Stomach (tissue), 9 donors: ENCODE results near the gene WSCD1. TPM values are rescaled to one million over a fixed set of nuclear protein-coding genes. Genes with fewer than 3 reads are reported as not detected.

Source experiments
- DNase-seq, 2 donors: peaks; one replicate each; pipeline versions ENCODE4 v3.0.0 to v3.0.0-alpha.2; 2013 to 2019
- H3K27ac ChIP-seq, 5 donors: fragments of 200-600 bp in 4 of 5; sonication (generic) in 4 of 5; one replicate each; pipeline ENCODE4 v1.5.1; 2013 to 2019; ENCODE audit warnings: mild to moderate bottlenecking in 1 of 5, moderate library complexity in 1 of 5
- H3K27me3 ChIP-seq, 3 donors: fragments of 200-600 bp; sonication (generic); one replicate each; pipeline ENCODE4 v1.5.1; 2017 to 2019; ENCODE audit warnings: mixed run types in 1 of 3
- H3K36me3 ChIP-seq, 4 donors: fragments of 200-600 bp; sonication (generic); 1 replicate in 3 of 4; 2 replicates in 1 of 4; pipeline ENCODE4 v1.5.1; 2016 to 2019
- H3K4me1 ChIP-seq, 4 donors: fragments of 200-600 bp; sonication (generic); one replicate each; pipeline ENCODE4 v1.5.1; 2016 to 2019
- H3K4me3 ChIP-seq, 4 donors: fragments of 200-600 bp; sonication (generic) in 3 of 4; one replicate each; pipeline ENCODE4 v1.5.1; 2016 to 2019; ENCODE audit warnings: mild to moderate bottlenecking in 1 of 4
- H3K9me3 ChIP-seq, 4 donors: fragments of 200-600 bp; sonication (generic); one replicate each; pipeline ENCODE4 v1.5.1; 2016 to 2019
- EP300 ChIP-seq: sonication (generic); formaldehyde crosslinking; IDR thresholded peaks from one replicate; pipeline ENCODE4 v1.6.1; 2017; ENCODE audit warnings: antibody characterized with exemption
- POLR2A ChIP-seq, 4 donors: fragments of 450-650 bp; IDR thresholded peaks; one replicate each; pipeline ENCODE4 v1.6.1; 2016; ENCODE audit warnings: antibody characterized with exemption in 4 of 4, control low read depth in 2 of 4, mild to moderate bottlenecking in 1 of 4, moderate library complexity in 1 of 4
- POLR2AphosphoS5 ChIP-seq, 3 donors: sonication (generic); formaldehyde crosslinking; IDR thresholded peaks; one replicate each; pipeline ENCODE4 v1.6.1; 2016; ENCODE audit warnings: antibody characterized with exemption in 3 of 3
- WGBS, 5 donors: extraction: QIAGEN DNeasy Blood & Tissue Kit in 3 of 5; methylation state at CpG; one replicate each; pipeline versions ENCODE4 v1.1.5 to v1.1.7; 2013 to 2018; 5-methylcytosine and 5-hydroxymethylcytosine counted together
- intact Hi-C: fragments of 100-400 bp; cut with DNase I; formaldehyde crosslinking; loops from one replicate; pipeline ENCODE4 v1.15.1; 2023; ENCODE audit warnings: low total_unique reads
- polyA plus RNA-seq, 3 donors: library from polyadenylated mRNA; stranded (reverse); fragments of 200-250 nt; gene quantifications; one replicate each; pipeline ENCODE4 v1.2.3, GENCODE V29; 2013
- total RNA-seq, 5 donors: library from RNA; depleted of rRNA; stranded (reverse); fragments of >200 nt; gene quantifications; one replicate each; pipeline versions ENCODE4 v1.1.0 to v1.2.3, GENCODE V29; 2014 to 2016
- TF ChIP-seq, protein P1 (sequence below), 7 experiments: fragments of 450-650 bp in 4 of 7; fragments of 200-600 bp in 3 of 7; sonication (generic) in 3 of 7; IDR thresholded peaks; one replicate each; pipeline ENCODE4 v1.5.1; 2016 to 2019; ENCODE audit warnings: antibody characterized with exemption in 7 of 7, control low read depth in 2 of 7, mild to moderate bottlenecking in 1 of 7
- donor health status: healthy with polysubstance abuse.
- donor health status: Bipolar disorder and iron deficiency.
- donor health status: healthy.

WSCD1 gene
- total and polyA plus RNA-seq, 8 donors = 0.58 to 32.7 (median 1.2) TPM

DNA sequence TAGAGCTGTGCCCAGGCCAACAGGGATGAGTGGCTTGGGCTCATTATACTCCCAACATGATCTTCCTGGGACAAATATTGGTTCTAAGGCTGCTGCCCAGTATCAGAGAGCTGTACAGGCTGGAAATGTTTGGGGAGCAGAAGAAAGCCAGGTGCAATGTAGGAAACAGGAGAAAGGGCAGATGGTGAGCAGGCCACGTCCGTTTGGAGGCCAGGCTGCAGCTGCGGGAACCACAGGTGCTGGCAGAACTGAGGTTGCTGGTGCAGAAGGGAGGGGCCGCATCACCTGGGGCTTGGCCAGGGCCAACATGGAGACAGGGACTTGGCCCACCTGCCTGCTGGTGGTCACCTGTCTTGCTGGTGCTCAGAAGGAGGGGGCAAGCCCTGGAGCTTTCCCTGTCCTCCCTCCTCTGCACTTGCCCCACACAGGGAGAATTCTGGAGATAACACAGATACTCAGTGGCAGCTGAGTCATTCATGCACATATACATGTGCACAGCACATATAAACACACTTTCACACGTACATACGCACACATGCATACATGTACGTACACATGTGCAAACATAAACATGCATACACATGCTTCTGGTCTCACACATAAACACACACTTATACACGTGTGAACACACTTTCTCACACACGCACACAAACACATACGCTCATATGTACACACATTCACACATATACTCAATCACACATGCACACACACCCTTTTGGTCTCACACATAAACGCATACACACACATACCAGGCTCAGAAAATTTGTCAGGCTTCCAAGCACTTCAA is 67.7 kb downstream of the WSCD1 start:
- TF ChIP-seq, protein P1, sequence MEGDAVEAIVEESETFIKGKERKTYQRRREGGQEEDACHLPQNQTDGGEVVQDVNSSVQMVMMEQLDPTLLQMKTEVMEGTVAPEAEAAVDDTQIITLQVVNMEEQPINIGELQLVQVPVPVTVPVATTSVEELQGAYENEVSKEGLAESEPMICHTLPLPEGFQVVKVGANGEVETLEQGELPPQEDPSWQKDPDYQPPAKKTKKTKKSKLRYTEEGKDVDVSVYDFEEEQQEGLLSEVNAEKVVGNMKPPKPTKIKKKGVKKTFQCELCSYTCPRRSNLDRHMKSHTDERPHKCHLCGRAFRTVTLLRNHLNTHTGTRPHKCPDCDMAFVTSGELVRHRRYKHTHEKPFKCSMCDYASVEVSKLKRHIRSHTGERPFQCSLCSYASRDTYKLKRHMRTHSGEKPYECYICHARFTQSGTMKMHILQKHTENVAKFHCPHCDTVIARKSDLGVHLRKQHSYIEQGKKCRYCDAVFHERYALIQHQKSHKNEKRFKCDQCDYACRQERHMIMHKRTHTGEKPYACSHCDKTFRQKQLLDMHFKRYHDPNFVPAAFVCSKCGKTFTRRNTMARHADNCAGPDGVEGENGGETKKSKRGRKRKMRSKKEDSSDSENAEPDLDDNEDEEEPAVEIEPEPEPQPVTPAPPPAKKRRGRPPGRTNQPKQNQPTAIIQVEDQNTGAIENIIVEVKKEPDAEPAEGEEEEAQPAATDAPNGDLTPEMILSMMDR (IDR thresholded peaks at IDR 0.05) = no peak
- no peak for TF ChIP-seq EP300
- TF ChIP-seq POLR2AphosphoS5 (IDR thresholded peaks at IDR 0.05) = no peak
- no peak for TF ChIP-seq POLR2A (IDR thresholded peaks at IDR 0.05)
- intact Hi-C loops = no loop called here
- H3K36me3 ChIP-seq = no peaks in the 10 kb centered on the region
- DNase-seq = no peak
- H3K4me1 ChIP-seq = peaks cover 0 to 4% (median 0%) of the 10 kb centered on the region in 4 donors
- no peaks in the 10 kb centered on the region for H3K27me3 ChIP-seq
- no peak overlapping the region for H3K4me3 ChIP-seq
- H3K9me3 ChIP-seq = no peaks in the 10 kb centered on the region
- H3K27ac ChIP-seq = no peak overlapping the region
- 72 to 76% (median 74%) methylated on average over 11 of the region's 11 CpGs for WGBS, 5 donors

DNA sequence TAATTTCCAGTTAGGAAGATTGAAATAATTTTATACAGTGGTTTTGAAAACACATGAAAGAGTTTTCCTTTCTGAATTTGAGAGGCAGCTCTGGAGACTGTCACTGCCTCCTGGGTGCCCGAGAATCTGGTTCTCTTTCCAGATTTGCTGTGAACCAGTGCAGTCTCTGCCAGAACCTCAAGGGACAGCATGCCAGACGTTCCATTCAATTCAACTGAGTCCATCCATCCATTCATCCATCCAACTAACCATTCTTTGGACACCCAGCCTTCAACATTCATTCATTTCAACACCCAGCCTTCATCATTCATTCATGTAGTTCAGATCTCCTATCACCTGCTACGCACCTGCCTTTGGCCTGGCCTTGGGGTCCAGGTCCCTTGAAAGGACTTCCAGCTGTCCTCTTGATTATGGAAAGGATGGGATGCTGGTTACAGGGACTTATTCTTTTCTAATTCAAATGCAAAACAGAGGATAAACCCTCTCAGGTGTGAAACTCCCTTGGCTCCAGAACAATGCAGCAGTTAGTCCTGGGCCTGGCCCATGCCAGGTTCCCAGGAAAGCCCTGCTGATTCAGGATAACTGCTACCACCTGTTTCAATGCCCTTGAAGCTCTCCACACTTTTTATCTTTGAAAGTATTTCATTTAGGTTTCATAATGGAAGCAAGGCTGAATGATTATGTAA is 68.7 kb downstream of the WSCD1 start:
- no peak for DNase-seq
- H3K9me3 ChIP-seq = no peaks in the 10 kb centered on the region
- WGBS, 5 donors = 59 to 72% (median 64%) methylated on average over 3 of the region's 3 CpGs
- H3K27me3 ChIP-seq = no peaks in the 10 kb centered on the region
- H3K27ac ChIP-seq = no peak overlapping the region
- peaks cover 0 to 4% (median 0%) of the 10 kb centered on the region in 4 donors for H3K4me1 ChIP-seq
- no peaks in the 10 kb centered on the region for H3K36me3 ChIP-seq
- TF ChIP-seq POLR2A (IDR thresholded peaks at IDR 0.05) (no peak), POLR2AphosphoS5 (IDR thresholded peaks at IDR 0.05) (no peak), EP300 (no peak)
- TF ChIP-seq, protein P1 (IDR thresholded peaks at IDR 0.05) = no peak
- no peak overlapping the region for H3K4me3 ChIP-seq
- intact Hi-C loops = no loop called here

DNA sequence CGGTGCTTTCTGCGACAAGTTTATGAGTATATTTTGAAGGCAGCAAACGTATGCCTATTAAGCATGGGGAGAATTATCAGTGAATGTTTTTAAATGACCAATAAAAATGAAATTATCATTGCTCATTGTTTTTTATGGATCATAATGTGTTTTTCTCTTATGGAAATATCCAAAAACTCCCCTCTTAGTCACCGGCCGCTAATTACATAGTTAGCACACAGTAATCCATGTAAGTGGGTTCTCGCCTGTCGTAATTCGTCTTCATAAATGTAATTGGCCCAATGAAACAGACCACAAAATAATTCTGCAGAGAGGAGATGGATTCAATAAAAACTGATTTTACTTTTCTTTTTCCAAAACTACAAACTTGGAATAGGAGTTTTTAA is 69.3 kb downstream of the WSCD1 start:
- H3K36me3 ChIP-seq = no peaks in the 10 kb centered on the region
- TF ChIP-seq, protein P1 (IDR thresholded peaks at IDR 0.05) = no peak
- TF ChIP-seq EP300 (no peak), POLR2AphosphoS5 (IDR thresholded peaks at IDR 0.05) (no peak), POLR2A (IDR thresholded peaks at IDR 0.05) (no peak)

DNA sequence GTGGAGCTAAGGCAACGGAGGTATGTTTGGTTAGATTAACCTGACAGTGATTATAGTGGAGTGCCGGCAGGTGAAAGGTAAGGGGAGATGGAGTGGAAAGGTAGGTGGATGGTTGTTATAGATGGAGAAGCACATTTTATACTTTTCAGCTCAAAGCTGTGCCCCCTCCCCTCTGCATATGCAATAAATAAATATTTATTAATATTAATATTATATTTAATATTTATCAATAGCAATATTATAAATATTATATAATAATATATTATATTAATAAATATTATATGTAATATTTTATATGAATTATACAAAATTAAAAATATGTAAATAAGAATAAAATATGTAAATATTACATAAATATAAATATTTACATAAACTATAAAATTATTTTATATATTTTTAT is 70.0 kb downstream of the WSCD1 start:
- H3K36me3 ChIP-seq = no peaks in the 10 kb centered on the region
- TF ChIP-seq, protein P1 (IDR thresholded peaks at IDR 0.05) = no peak
- no peak overlapping the region for H3K4me3 ChIP-seq
- no peaks in the 10 kb centered on the region for H3K9me3 ChIP-seq
- no peak overlapping the region for H3K27ac ChIP-seq
- no peak for DNase-seq
- peaks cover 0 to 4% (median 0%) of the 10 kb centered on the region in 4 donors for H3K4me1 ChIP-seq
- intact Hi-C loops = no loop called here
- WGBS, 5 donors = 37 to 71% (median 43%) methylated on average over 2 of the region's 2 CpGs
- no peaks in the 10 kb centered on the region for H3K27me3 ChIP-seq

More for the DNA sequence above, 69.3 kb downstream of the WSCD1 start:
- Histone ChIP-seq H3K9me3 (no peaks in the 10 kb centered on the region), H3K27me3 (no peaks in the 10 kb centered on the region), H3K27ac (no peak overlapping the region), H3K4me3 (no peak overlapping the region), H3K4me1 (peaks cover 0 to 4% (median 0%) of the 10 kb centered on the region in 4 donors)
- DNase-seq = no peak
- 83 to 91% (median 87%) methylated on average over 8 of the region's 8 CpGs for WGBS, 5 donors
- intact Hi-C loops = no loop called here
